GM12878 (cell line): ENCODE results near the gene NOTCH4. TPM values are rescaled to one million over a fixed set of nuclear protein-coding genes. Genes with fewer than 3 reads are reported as not detected.

Experiments used
- ATAC-seq: fragments of 200-7000 bp; cut with Tn5 transposase; 3 replicates; pipeline ENCODE4 v1.9.1; 2020; ENCODE audit warnings: mild to moderate bottlenecking, moderate library complexity
- BruUV-seq: library from RNA; stranded (reverse); fragments of 400-500 nt; replicated peaks from 2 replicates; lab custom pipeline; 2021; lab: Mats Ljungman, UMichigan
- CTCF ChIA-PET: fragments of 300-600 bp; sonication (Branson Sonifier 250); formaldehyde crosslinking; extraction: SDS; loops from one replicate; lab custom pipeline; 2021; ENCODE audit warnings: inconsistent platforms; lab: Yijun Ruan, JAX
- POLR2A ChIA-PET: fragments of 350-600 bp; formaldehyde crosslinking; extraction: SDS; loops from one replicate; lab custom pipeline; 2021; ENCODE audit warnings: inconsistent platforms; lab: Charles Lee
- RAD21 ChIA-PET: fragments of 300-600 bp; sonication (Branson Sonifier 250); formaldehyde crosslinking; loops from one replicate; lab custom pipeline; 2023; ENCODE audit warnings: antibody characterized with exemption; ENCODE audit not compliant: unreplicated experiment; lab: Charles Lee
- SMC1A ChIA-PET: fragments of 300-600 bp; sonication (Branson Sonifier 250); formaldehyde crosslinking; loops from one replicate; lab custom pipeline; 2023; ENCODE audit not compliant: unreplicated experiment, uncharacterized antibody; lab: Charles Lee
- DNase-seq: peaks from one replicate; pipeline ENCODE4 v3.0.0-alpha.2; 2011; ENCODE audit warnings: low read depth, low spot score
- FAIRE-seq: peaks from 3 replicates; lab custom pipeline; 2011; peaks lifted over from hg19 to GRCh38; lab: Jason Lieb, UNC
- H2AFZ ChIP-seq: 2 replicates; pipeline ENCODE4 v1.6.0; 2011; ENCODE audit warnings: low read depth, low read length, control low read depth; ENCODE audit not compliant: control insufficient read depth
- H3K27ac ChIP-seq: 2 replicates; pipeline ENCODE4 v1.5.1; 2011; ENCODE audit warnings: control low read depth; ENCODE audit not compliant: control insufficient read depth, insufficient read depth
- H3K27me3 ChIP-seq, 2 experiments: replicated peaks in 1 of 2; 2 replicates each; pipeline versions ENCODE4 v1.6.0 to v1.6.1; 2011; ENCODE audit warnings: low read length in 1 of 2; ENCODE audit not compliant: control insufficient read depth in 2 of 2, insufficient read depth in 2 of 2
- H3K36me3 ChIP-seq, 2 experiments: 2 replicates each; pipeline ENCODE4 v1.5.1; 2011; ENCODE audit warnings: low read length in 1 of 2; ENCODE audit not compliant: control insufficient read depth in 2 of 2, insufficient read depth in 2 of 2
- H3K4me1 ChIP-seq: 2 replicates; pipeline ENCODE4 v1.6.1; 2011; ENCODE audit warnings: mild to moderate bottlenecking, low read length, moderate library complexity, mixed read lengths; ENCODE audit not compliant: control insufficient read depth, insufficient read depth
- H3K4me2 ChIP-seq: 2 replicates; pipeline ENCODE4 v1.6.0; 2011; ENCODE audit warnings: control low read depth; ENCODE audit not compliant: control insufficient read depth, insufficient read depth
- H3K4me3 ChIP-seq: fragments of 200-600 bp; sonication (generic); 2 replicates; pipeline ENCODE4 v1.5.1; 2016
- H3K79me2 ChIP-seq: 2 replicates; pipeline ENCODE4 v1.6.0; 2011; ENCODE audit warnings: low read length; ENCODE audit not compliant: control insufficient read depth, insufficient read depth
- H3K9ac ChIP-seq: 2 replicates; pipeline ENCODE4 v1.8.0; 2011; ENCODE audit warnings: low read length, control low read depth, mixed read lengths; ENCODE audit not compliant: control insufficient read depth, insufficient read depth
- H3K9me3 ChIP-seq: replicated peaks from 3 replicates; pipeline ENCODE4 v1.5.1; 2011; ENCODE audit warnings: mild to moderate bottlenecking, low read length; ENCODE audit not compliant: control insufficient read depth, insufficient read depth
- H4K20me1 ChIP-seq: 2 replicates; pipeline ENCODE4 v1.6.0; 2011; ENCODE audit not compliant: control insufficient read depth, insufficient read depth
- CBX3 ChIP-seq: fragments of 200-600 bp; sonication (generic); IDR thresholded peaks from 2 replicates; pipeline ENCODE4 v1.6.1; 2016; ENCODE audit warnings: low read depth, borderline replicate concordance
- CEBPZ ChIP-seq: fragments of 150-350 bp; IDR thresholded peaks from 2 replicates; pipeline ENCODE4 v1.6.1; 2016; ENCODE audit warnings: low read depth, low read length
- CHD4 ChIP-seq: fragments of 200-600 bp; sonication (generic); IDR thresholded peaks from 2 replicates; pipeline ENCODE4 v1.6.1; 2016; ENCODE audit warnings: mild to moderate bottlenecking
- ETV6 ChIP-seq, 2 experiments: fragments of 450-650 bp in 1 of 2; IDR thresholded peaks in 1 of 2; conservative IDR thresholded peaks in 1 of 2; 2 replicates each; pipeline ENCODE4 v1.6.1; 2014; ENCODE audit warnings: antibody characterized with exemption in 1 of 2, borderline replicate concordance in 1 of 2, low read depth in 1 of 2, mild to moderate bottlenecking in 1 of 2, moderate library complexity in 1 of 2
- FOXK2 ChIP-seq: fragments of 450-650 bp; IDR thresholded peaks from 2 replicates; pipeline ENCODE4 v1.6.1; 2017; ENCODE audit warnings: mild to moderate bottlenecking, moderate library complexity
- KDM1A ChIP-seq: fragments of 200-600 bp; sonication (generic); IDR thresholded peaks from 2 replicates; pipeline ENCODE4 v1.6.1; 2016; ENCODE audit warnings: borderline replicate concordance
- NFYB ChIP-seq: IDR thresholded peaks from 2 replicates; pipeline ENCODE4 v1.6.1; 2011; ENCODE audit warnings: low read depth, mild to moderate bottlenecking, low read length, improper control_type of control experiment, moderate library complexity; ENCODE audit not compliant: insufficient read depth
- POU2F2 ChIP-seq: IDR thresholded peaks from 3 replicates; pipeline ENCODE4 v1.6.1; 2011; ENCODE audit warnings: low read depth, mild to moderate bottlenecking, low read length, borderline replicate concordance
- SREBF2 ChIP-seq: IDR thresholded peaks from 2 replicates; pipeline ENCODE4 v1.6.1; 2012; ENCODE audit warnings: mild to moderate bottlenecking, low read length
- ZNF384 ChIP-seq: IDR thresholded peaks from 2 replicates; pipeline ENCODE4 v1.6.1; 2012; ENCODE audit warnings: low read depth, mild to moderate bottlenecking, low read length, improper control_type of control experiment, borderline replicate concordance
- WGBS: methylation state at CpG from one replicate; pipeline ENCODE4 v1.1.6; 2016; ENCODE audit warnings: low lambda C conversion rate; ENCODE audit not compliant: insufficient replicate concordance, insufficient coverage; ENCODE audit errors: missing lambda C conversion rate; 5-methylcytosine and 5-hydroxymethylcytosine counted together
- in situ Hi-C: fragments of 300-500 bp; cut with MboI; formaldehyde crosslinking; loops from 9 replicates; pipeline ENCODE4 v1.14.3; 2018; ENCODE audit warnings: mixed read lengths
- intact Hi-C: fragments of 100-400 bp; cut with micrococcal nuclease; formaldehyde crosslinking; loops from one replicate; pipeline ENCODE4 v1.14.2; 2022; ENCODE audit not compliant: unreplicated experiment
- polyA plus RNA-seq, 11 experiments: library from polyadenylated mRNA; depleted of rRNA in 4 of 11; unstranded in 6 of 11; stranded (reverse) in 5 of 11; fragments of >200 nt; fragmentation: Nextera tagmentation in 4 of 11; fragmentation: Illumina TruSeq in 1 of 11; extraction: Ambion mirVana in 4 of 11; extraction: Trizol in 1 of 11; gene quantifications; 1 replicate in 1 of 11; 2 replicates in 10 of 11; pipeline versions ENCODE4 v1.2.1 to v1.2.3, GENCODE V29; 2011 to 2016; ENCODE audit warnings: inconsistent platforms in 2 of 11, missing spikeins in 2 of 11, low read depth in 1 of 11
- total RNA-seq, 4 experiments: library from RNA; depleted of rRNA in 3 of 4; stranded (reverse); fragments of >200 nt in 3 of 4; fragmentation: Illumina TruSeq in 1 of 4; extraction: Trizol in 1 of 4; gene quantifications; 2 replicates each; pipeline versions ENCODE4 v1.2.1 to v1.2.3, GENCODE V29; 2013 to 2021
- TF ChIP-seq, protein P1 (sequence below): fragments of 450-650 bp; IDR thresholded peaks from 2 replicates; pipeline ENCODE4 v1.6.1; 2017; ENCODE audit warnings: mild to moderate bottlenecking
- TF ChIP-seq, protein P2 (sequence below): fragments of 450-650 bp; IDR thresholded peaks from 2 replicates; pipeline ENCODE4 v1.6.1; 2017; ENCODE audit warnings: antibody characterized with exemption, mild to moderate bottlenecking, moderate library complexity

Gene NOTCH4
- total and polyA plus RNA-seq, 10 of the 15 experiments (the other 5 are each of a cell fraction or from before 2014, with no cell fraction given): 0.66 to 3.3 (median 1.4) TPM

GRCh38 chr6:32167761-32168262, 56.1 kb downstream of the NOTCH4 start (continued):
- no peak for TF ChIP-seq CBX3

GRCh38 chr6:32167154-32167760, 56.6 kb downstream of the NOTCH4 start:
- no peak overlapping the region for H3K27ac ChIP-seq
- DNase-seq: no peak

More at GRCh38 chr6:32167154-32167760, 56.6 kb downstream of the NOTCH4 start:
- no peaks in the 10 kb centered on the region for H3K4me1 ChIP-seq
- RAD21 ChIA-PET: no interaction called here
- no peaks in the 10 kb centered on the region for H3K9me3 ChIP-seq
- CTCF ChIA-PET: no interaction called here
- H3K36me3 ChIP-seq: peaks cover 0 to 3% of the 10 kb centered on the region in 2 experiments; a peak in 1 of 4 replicates
- POLR2A ChIA-PET: no interaction called here
- FAIRE-seq: no peak
- no peak for ATAC-seq
- 96% methylated on average over 29 of the region's 32 CpGs for WGBS
- BruUV-seq: no TSS peak
- no peak overlapping the region for H2AFZ ChIP-seq
- H3K4me3 ChIP-seq: no peak overlapping the region
- intact Hi-C loops: no loop called here
- no peaks in the 10 kb centered on the region for H3K79me2 ChIP-seq
- H3K4me2 ChIP-seq: no peak overlapping the region
- no peak overlapping the region for H3K9ac ChIP-seq
- SMC1A ChIA-PET: no interaction called here
- TF ChIP-seq CEBPZ: no peak
- no peak for TF ChIP-seq ETV6 (conservative IDR thresholded peaks at IDR 0.05 in 1 of 2, IDR thresholded peaks at IDR 0.05 in 1 of 2; ENCODE audit: borderline replicate concordance in 1 of 2, low read depth in 1 of 2)
- TF ChIP-seq CHD4: no peak
- TF ChIP-seq, protein P1, sequence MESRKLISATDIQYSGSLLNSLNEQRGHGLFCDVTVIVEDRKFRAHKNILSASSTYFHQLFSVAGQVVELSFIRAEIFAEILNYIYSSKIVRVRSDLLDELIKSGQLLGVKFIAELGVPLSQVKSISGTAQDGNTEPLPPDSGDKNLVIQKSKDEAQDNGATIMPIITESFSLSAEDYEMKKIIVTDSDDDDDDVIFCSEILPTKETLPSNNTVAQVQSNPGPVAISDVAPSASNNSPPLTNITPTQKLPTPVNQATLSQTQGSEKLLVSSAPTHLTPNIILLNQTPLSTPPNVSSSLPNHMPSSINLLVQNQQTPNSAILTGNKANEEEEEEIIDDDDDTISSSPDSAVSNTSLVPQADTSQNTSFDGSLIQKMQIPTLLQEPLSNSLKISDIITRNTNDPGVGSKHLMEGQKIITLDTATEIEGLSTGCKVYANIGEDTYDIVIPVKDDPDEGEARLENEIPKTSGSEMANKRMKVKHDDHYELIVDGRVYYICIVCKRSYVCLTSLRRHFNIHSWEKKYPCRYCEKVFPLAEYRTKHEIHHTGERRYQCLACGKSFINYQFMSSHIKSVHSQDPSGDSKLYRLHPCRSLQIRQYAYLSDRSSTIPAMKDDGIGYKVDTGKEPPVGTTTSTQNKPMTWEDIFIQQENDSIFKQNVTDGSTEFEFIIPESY: no peak
- TF ChIP-seq FOXK2: no peak
- TF ChIP-seq KDM1A: no peak
- TF ChIP-seq ZNF384: no peak
- TF ChIP-seq, protein P2, sequence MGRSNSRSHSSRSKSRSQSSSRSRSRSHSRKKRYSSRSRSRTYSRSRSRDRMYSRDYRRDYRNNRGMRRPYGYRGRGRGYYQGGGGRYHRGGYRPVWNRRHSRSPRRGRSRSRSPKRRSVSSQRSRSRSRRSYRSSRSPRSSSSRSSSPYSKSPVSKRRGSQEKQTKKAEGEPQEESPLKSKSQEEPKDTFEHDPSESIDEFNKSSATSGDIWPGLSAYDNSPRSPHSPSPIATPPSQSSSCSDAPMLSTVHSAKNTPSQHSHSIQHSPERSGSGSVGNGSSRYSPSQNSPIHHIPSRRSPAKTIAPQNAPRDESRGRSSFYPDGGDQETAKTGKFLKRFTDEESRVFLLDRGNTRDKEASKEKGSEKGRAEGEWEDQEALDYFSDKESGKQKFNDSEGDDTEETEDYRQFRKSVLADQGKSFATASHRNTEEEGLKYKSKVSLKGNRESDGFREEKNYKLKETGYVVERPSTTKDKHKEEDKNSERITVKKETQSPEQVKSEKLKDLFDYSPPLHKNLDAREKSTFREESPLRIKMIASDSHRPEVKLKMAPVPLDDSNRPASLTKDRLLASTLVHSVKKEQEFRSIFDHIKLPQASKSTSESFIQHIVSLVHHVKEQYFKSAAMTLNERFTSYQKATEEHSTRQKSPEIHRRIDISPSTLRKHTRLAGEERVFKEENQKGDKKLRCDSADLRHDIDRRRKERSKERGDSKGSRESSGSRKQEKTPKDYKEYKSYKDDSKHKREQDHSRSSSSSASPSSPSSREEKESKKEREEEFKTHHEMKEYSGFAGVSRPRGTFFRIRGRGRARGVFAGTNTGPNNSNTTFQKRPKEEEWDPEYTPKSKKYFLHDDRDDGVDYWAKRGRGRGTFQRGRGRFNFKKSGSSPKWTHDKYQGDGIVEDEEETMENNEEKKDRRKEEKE: no peak
- TF ChIP-seq NFYB: no peak
- TF ChIP-seq POU2F2: no peak
- no peak for TF ChIP-seq SREBF2
- TF ChIP-seq, all 136 proteins: peak for 0
- Histone ChIP-seq H4K20me1 (no peaks in the 10 kb centered on the region; the same call in 1 of the 2 replicates), H3K27me3 (no peaks in the 10 kb centered on the region)
- in situ Hi-C loops: no loop called here
